ENCODE results near the gene ZDHHC14.

GRCh38 chr6:157560691-157561413 lies 179.9 kb downstream of the ZDHHC14 start:
- TF ChIP-seq CTCF (conservative IDR thresholded peaks at IDR 0.05; ENCODE audit: low read depth, low read length) (no peak), EZH2phosphoT487 (IDR thresholded peaks at IDR 0.05; ENCODE audit: borderline replicate concordance, low read length) (no peak), EZH2 (IDR thresholded peaks at IDR 0.05; ENCODE audit: low read length, unreplicated experiment) (no peak)

Measured in PC-3 (cell line).